Fibroblast of villous mesenchyme (primary cell): ENCODE results near the gene SLC6A3. TPM values are rescaled to one million over a fixed set of nuclear protein-coding genes. Genes with fewer than 3 reads are reported as not detected.

Experiments used
- DNase-seq: peaks from one replicate; pipeline ENCODE4 v3.0.0-alpha.2; 2010; ENCODE audit warnings: low read depth
- H3K4me3 ChIP-seq: 2 replicates; pipeline ENCODE4 v1.5.1; 2011; ENCODE audit warnings: low read depth, mild to moderate bottlenecking, low read length
- total RNA-seq: library from RNA; depleted of rRNA; stranded (reverse); fragments of >200 nt; gene quantifications from 2 replicates; pipeline ENCODE4 v1.2.3, GENCODE V29; 2012
- TF ChIP-seq, protein P1 (sequence below): IDR thresholded peaks from 2 replicates; pipeline ENCODE4 v1.5.1; 2012; ENCODE audit warnings: low read depth, mild to moderate bottlenecking, low read length; ENCODE audit not compliant: insufficient read depth

The SLC6A3 gene
- total RNA-seq, 1 donor, result not detected

DNA sequence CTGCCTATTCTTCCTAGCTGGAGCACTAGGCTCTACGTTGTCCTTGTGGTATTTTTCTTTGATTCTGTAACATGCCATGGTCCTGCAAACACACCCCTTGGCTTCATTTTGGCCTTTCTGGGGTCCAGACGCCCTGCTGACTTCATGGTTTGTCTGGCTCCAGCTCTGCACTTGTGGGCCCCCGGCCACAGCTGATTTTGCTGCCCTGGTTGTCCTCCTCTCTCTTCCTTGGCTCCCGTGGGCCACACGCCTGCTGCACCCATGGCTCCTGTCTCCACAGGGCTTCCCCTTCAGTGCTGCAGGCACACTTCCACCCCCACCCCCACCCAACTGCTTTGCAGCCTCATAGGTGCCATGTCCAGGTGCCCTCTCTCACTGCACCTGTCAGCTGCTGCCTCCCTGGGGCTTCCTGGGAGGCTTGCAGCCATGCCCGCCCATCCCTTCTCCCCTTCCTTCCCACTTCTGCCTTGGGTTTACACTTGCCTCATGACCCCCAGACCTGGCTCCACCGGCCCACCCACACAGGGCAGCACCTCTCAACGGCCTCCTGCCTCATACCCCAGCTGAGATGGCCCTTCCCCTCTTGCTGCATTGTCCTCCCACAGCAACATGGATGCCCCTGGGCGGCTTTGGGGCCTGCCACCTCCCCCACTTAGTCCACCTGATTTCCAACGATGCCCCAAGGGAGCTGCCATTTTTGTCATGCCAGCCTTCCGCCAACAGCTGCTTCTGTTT is 25.6 kb downstream of the SLC6A3 start:
- no peak overlapping the region for H3K4me3 ChIP-seq
- no peak for DNase-seq
- TF ChIP-seq, protein P1, sequence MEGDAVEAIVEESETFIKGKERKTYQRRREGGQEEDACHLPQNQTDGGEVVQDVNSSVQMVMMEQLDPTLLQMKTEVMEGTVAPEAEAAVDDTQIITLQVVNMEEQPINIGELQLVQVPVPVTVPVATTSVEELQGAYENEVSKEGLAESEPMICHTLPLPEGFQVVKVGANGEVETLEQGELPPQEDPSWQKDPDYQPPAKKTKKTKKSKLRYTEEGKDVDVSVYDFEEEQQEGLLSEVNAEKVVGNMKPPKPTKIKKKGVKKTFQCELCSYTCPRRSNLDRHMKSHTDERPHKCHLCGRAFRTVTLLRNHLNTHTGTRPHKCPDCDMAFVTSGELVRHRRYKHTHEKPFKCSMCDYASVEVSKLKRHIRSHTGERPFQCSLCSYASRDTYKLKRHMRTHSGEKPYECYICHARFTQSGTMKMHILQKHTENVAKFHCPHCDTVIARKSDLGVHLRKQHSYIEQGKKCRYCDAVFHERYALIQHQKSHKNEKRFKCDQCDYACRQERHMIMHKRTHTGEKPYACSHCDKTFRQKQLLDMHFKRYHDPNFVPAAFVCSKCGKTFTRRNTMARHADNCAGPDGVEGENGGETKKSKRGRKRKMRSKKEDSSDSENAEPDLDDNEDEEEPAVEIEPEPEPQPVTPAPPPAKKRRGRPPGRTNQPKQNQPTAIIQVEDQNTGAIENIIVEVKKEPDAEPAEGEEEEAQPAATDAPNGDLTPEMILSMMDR, result no peak

DNA sequence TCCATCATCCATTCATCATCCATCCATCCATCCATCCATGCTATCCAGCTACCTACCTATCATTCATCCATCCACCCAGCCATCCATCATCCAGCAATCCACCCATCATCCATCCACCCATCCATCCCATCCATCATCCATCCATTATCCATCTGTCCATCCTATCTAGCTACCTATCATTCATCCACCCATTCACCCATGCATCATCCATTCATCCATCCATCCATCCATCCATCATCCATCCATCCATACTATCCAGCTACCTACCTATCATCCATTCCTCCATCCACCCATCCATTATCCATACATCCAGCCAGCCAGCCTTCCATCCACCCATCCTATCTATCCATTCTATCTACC is 26.3 kb downstream of the SLC6A3 start:
- TF ChIP-seq, protein P1, result no peak
- DNase-seq, result no peak
- H3K4me3 ChIP-seq, result no peak overlapping the region

DNA sequence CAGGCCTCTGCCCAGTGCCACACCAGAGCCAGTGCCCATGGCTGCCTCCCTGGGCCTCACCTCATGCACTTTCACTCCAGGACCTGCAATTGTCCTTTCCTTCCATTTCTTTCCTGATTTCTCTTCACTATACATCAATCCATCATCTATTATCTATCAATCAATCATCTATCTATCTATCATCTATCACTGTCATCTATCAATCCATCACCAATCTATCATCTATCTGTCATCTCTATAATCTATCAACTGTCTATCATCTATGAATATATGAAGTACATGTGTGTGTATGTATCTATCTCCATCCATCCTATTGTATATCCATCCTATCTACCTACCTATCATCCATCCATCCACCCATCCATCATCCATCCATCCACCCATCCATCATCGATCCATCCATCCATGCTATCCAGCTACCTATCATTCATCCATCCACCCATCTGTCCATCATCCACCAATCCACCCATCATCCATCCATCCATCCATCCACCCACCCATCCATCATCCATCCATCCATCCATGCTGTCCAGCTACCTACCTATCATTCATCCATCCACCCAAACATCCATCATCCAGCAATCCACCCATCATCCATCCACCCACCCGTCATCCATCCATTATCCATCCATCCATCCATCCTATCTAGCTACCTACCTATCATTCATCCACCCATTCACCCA is 26.9 kb downstream of the SLC6A3 start:
- no peak for DNase-seq
- no peak overlapping the region for H3K4me3 ChIP-seq
- TF ChIP-seq, protein P1, result no peak

DNA sequence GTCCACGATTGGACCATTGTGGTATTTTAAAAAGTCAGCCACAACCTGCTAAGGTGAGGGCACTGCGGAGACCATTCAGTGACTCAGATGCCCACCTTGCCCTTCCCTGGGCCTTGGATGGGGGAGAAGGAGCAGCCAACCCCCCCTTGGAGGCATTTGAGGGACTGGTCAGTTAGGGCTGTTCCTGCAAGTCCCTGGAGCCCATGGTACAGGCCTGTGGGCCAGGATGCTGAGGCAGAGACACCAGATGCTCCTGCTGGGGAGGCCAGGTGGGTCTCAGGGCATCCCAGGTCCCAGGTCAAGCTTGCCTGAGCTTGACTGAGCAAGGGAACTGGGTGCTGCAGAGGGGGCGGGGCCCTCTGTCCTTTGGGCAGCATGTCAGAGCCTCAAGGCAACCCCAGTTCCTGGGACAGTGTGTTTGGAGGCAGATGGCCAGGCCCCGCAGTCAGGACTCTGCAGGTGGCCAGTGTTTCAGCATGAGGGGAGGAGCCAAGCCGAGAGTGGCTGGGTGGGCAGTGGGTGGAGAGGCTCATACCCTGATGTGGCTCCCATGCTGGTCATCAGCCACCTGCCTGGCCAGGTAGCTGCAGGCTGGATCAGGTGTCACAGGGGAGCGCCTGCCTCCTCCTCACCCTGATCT is 27.5 kb downstream of the SLC6A3 start:
- H3K4me3 ChIP-seq, result no peak overlapping the region
- DNase-seq, result no peak
- TF ChIP-seq, protein P1, result no peak

DNA sequence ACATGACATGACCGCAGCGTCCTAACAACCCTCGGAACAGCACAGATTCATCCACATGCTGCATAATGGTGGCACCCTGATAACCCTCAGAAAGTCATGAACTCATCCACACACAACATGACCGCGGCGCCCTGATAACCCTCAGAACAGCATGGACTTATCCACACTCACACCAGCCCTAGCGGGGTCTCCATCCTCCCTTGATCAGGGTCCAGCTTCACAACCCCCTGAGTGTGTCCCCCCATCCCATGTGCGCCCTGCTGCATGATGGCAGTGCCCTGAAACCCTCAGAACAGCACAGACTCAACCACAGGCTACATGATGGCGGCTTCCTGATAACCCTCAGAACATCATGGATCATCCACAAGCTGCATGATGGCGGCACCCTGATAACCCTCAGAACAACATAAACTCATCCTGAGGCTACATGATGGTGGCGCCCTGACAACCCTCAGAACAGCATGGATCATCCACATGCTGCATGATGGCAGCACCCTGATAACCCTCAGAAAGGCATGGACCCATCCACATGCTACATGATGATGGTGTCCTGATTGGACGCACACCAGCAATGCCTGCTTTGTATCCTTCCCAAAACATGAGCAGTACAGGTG is 28.3 kb downstream of the SLC6A3 start:
- no peak for DNase-seq
- H3K4me3 ChIP-seq, result no peak overlapping the region
- TF ChIP-seq, protein P1, result no peak

DNA sequence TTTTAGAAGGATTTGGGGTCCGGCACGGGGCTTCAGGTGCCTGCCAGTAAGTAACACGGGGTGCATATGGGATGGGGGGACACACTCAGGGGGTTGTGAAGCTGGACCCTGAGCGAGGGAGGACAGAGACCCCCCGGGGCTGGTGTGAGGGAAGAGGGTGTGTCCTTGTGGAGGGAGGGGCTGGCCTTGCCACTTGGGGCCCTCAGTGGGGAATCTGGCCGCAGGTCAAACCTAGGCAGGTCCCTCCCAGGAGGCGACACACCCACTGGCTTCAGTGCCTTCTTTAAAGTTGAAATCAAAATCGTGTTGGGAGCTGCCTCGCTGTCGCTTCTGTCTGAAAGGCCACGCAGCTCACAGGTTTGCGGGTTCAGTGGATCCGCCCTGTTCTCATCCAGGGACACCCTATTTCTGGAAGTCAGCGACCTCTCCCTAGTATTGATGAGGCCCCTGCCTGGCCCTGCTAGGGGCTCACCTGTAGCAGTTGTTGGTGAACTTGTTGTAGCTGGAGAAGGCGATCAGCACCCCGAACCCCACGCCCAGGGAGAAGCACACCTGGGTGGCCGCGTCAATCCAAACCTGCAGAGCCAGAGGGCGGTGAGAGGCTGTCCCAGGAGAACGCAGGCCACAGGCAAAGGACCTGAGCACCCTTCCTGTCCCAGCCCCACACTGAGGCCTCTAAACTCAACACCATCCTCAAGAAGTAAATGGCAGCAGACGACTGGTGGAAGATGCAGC is 29.4 kb downstream of the SLC6A3 start:
- TF ChIP-seq, protein P1, result no peak
- no peak for DNase-seq
- H3K4me3 ChIP-seq, result no peak overlapping the region
